Kidney epithelial cell (primary cell): ENCODE results near the gene OVAAL. TPM values are rescaled to one million over a fixed set of nuclear protein-coding genes. Genes with fewer than 3 reads are reported as not detected.
"Not testable (repeated sequence)": the region's sequence is repeated elsewhere in the genome, so short reads cannot be mapped to it uniquely, and the experiment has no call there.

Source experiments
- DNase-seq: peaks from one replicate; pipeline ENCODE4 v3.0.0-alpha.2; 2010; ENCODE audit warnings: low read depth
- H3K27me3 ChIP-seq: 2 replicates; pipeline ENCODE4 v1.6.0; 2011; ENCODE audit warnings: low read length; ENCODE audit not compliant: control insufficient read depth, insufficient read depth
- H3K36me3 ChIP-seq: 2 replicates; pipeline ENCODE4 v1.5.1; 2011; ENCODE audit warnings: low read length; ENCODE audit not compliant: control insufficient read depth, insufficient read depth
- H3K4me3 ChIP-seq: 2 replicates; pipeline ENCODE4 v1.5.1; 2011; ENCODE audit warnings: low read depth, mild to moderate bottlenecking, control low read depth, low read length
- total RNA-seq: library from RNA; depleted of rRNA; stranded (reverse); fragments of >200 nt; gene quantifications from 2 replicates; pipeline ENCODE4 v1.2.3, GENCODE V29; 2015
- TF ChIP-seq, protein P1 (sequence below): IDR thresholded peaks from 2 replicates; pipeline ENCODE4 v1.5.1; 2011; ENCODE audit warnings: mild to moderate bottlenecking, moderate library complexity, low read length, control low read depth, inconsistent platforms; ENCODE audit not compliant: insufficient read depth, poor library complexity, severe bottlenecking

OVAAL gene
- total RNA-seq, 1 donor from 2014 or later: not detected

DNA sequence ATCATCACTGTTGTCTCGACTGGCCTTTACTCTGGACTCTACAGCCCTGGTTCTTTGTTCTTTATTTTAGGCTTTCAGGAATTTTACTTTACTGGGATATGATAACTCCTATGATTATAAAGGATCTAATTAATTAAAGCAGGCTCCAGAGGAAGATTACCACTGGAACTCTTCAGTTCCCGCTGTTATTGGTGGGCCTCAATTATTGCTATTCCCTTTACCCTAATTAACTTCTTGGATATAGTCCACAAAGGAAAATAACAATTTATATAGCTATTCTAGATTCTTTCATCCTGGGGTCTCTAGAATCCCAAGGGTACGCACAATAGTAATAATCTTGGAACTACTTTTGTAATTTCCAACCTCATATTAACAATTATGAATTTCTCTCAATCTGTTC, 8.5 kb upstream of the OVAAL start:
- no peak overlapping the region for H3K4me3 ChIP-seq
- DNase-seq: no peak
- H3K36me3 ChIP-seq: no peaks in the 10 kb centered on the region
- TF ChIP-seq, protein P1, sequence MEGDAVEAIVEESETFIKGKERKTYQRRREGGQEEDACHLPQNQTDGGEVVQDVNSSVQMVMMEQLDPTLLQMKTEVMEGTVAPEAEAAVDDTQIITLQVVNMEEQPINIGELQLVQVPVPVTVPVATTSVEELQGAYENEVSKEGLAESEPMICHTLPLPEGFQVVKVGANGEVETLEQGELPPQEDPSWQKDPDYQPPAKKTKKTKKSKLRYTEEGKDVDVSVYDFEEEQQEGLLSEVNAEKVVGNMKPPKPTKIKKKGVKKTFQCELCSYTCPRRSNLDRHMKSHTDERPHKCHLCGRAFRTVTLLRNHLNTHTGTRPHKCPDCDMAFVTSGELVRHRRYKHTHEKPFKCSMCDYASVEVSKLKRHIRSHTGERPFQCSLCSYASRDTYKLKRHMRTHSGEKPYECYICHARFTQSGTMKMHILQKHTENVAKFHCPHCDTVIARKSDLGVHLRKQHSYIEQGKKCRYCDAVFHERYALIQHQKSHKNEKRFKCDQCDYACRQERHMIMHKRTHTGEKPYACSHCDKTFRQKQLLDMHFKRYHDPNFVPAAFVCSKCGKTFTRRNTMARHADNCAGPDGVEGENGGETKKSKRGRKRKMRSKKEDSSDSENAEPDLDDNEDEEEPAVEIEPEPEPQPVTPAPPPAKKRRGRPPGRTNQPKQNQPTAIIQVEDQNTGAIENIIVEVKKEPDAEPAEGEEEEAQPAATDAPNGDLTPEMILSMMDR: no peak
- no peaks in the 10 kb centered on the region for H3K27me3 ChIP-seq

DNA sequence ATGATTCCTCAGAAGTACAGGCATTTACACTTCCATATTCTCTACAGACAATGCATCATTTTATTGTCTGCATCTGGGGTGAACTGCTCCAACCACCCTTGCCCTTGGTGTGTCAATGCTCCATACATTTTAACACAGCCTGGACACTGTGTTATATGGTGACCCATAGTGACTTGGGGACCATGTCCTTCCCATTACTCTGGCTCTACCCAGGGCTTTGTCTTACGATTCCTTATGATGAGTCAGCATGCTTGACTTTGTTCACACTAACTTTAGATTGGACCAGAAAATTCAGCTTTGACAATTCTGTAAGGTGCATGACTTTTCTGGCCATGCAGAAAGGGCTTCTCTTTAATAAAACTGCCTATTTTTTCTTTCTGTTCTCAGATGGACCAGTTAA, 6.8 kb upstream of the OVAAL start:
- no peaks in the 10 kb centered on the region for H3K36me3 ChIP-seq
- no peak for DNase-seq
- TF ChIP-seq, protein P1: no peak
- H3K4me3 ChIP-seq: no peak overlapping the region
- no peaks in the 10 kb centered on the region for H3K27me3 ChIP-seq

DNA sequence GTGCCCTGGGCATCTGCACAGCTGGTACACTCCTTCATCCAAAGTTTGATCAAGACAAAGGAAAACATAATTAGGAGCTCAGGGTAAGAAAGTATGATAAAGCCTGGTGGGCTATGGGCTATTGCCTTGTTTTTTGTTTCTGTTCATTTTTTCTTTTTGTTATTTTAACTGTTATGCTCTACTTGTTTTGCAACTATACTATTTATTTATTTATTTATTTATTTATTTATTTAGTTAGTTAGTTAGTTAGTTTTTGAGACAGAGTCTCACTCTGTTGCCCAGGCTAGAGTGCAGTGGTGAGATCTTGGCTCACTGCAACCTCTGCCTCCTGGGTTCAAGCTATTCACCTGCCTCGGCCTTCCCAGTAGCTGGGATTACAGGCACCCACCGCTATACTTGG, 5.7 kb upstream of the OVAAL start:
- not testable (repeated sequence) for DNase-seq, H3K4me3 ChIP-seq, H3K27me3 ChIP-seq, H3K36me3 ChIP-seq

DNA sequence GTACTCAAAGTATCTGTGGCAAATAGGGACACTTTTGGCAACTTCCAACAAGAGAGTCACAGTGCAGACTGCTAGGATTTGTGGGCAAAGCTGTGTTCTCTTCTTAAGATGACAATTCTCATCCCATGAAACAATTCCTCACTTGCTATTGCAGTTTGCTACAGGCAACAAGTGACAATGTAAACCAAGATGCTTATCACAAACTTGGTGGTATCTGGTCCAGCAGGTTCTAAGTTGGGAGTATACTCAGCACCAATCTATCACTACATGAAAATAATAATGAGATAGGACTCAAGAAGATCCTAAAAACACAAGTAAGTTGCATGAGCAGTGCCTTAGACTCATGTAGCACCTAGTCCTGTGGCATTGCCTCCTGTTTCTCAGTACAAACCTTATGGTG, 3.4 kb upstream of the OVAAL start:
- Histone ChIP-seq H3K36me3 (no peaks in the 10 kb centered on the region), H3K27me3 (no peaks in the 10 kb centered on the region), H3K4me3 (no peak overlapping the region)
- no peak for DNase-seq
- TF ChIP-seq, protein P1: no peak

DNA sequence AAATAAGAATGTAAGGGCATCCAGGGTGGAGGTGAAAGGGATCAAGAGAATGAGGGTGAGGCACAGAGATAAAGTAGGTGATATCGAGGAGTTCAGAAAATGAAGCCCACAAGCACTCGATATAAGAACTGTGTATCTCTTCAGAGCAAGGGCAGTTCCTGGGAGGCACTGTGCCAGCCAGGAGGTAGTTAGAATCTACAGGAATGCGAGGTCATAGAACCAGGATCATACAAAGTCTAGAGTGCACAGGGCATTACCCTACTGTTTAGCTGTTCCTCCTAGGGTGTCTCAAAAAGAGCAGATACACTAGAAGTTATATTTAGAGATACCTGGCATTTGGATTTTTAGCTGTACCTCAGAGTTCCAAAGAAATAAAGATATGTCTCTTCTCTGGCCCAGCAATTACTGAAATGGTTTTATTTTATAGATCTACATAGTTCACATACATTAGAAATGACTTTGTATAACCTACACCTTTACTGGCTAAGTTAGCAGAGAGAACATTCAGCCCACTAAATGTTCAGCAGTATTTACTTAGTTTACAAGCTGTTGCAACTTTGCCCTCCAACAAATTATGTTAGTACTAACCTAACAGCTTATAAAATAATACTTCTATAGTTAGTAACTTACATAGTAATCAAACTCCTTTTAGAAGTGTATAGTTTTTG, 1.6 kb downstream of the OVAAL start:
- Histone ChIP-seq H3K4me3 (no peak overlapping the region), H3K27me3 (no peaks in the 10 kb centered on the region), H3K36me3 (no peaks in the 10 kb centered on the region)
- TF ChIP-seq, protein P1: no peak
- no peak for DNase-seq

DNA sequence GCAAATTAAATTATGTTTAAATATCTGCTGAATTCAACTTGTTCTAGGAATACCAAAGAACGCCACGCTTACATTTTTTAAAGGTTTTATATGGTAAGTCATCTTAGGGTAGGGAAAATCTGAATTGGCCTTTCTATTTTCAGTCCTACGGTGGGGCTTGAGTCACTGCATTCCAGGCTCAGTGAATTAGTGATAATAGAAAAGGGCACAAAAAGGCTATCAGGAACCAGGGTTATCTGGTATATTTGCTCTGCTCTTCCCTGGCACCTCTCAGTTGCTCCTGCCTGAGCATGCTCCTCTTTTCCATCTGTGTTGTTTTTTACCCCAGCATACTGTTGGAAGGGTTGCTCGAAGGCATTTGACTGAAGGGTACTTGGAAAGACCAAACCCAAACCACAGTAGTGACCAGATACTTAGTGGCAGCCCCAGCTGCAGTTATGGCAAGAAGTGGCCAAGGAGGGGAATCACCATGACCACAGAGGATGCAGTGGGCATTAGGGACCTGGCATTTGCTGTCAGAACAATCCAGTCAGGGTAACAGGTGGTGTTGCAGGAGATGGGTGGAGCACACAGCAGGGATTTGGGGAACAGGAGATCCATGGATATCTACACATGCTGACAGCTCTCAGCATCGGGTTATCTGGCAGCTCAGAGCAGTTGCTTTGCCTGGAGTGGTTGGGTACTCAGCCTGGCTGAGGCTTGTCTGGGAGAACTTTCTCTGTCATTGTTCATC, 2.3 kb downstream of the OVAAL start:
- TF ChIP-seq, protein P1: no peak
- DNase-seq: no peak
- no peak overlapping the region for H3K4me3 ChIP-seq
- no peaks in the 10 kb centered on the region for H3K36me3 ChIP-seq
- no peaks in the 10 kb centered on the region for H3K27me3 ChIP-seq
